OCI-LY7 (cell line): ENCODE measurements around the gene DLX2. TPM values are rescaled to one million over a fixed set of nuclear protein-coding genes. Genes with fewer than 3 reads are reported as not detected.
A peak's percentile ranks its signal among the peaks of the same experiment; 100 is the strongest.

Source experiments
- BruUV-seq: library from RNA; stranded (reverse); fragments of 400-500 nt; replicated peaks from 2 replicates; lab custom pipeline; 2021; lab: Mats Ljungman, UMichigan
- CTCF ChIA-PET: fragments of 300-600 bp; sonication (Branson Sonifier 250); formaldehyde crosslinking; loops from one replicate; lab custom pipeline; 2022; ENCODE audit warnings: antibody characterized with exemption; ENCODE audit not compliant: unreplicated experiment; lab: Charles Lee
- POLR2A ChIA-PET: fragments of 300-600 bp; sonication (Branson Sonifier 250); formaldehyde crosslinking; loops from one replicate; lab custom pipeline; 2022; ENCODE audit warnings: antibody characterized with exemption; lab: Charles Lee
- DNase-seq: peaks from one replicate; pipeline ENCODE4 v3.0.0-alpha.2; 2015; ENCODE audit warnings: low spot score
- H2AFZ ChIP-seq: fragments of 200-600 bp; sonication (generic), shearing (Covaris generic); 2 replicates; pipeline ENCODE4 v1.6.1; 2014; ENCODE audit warnings: mild to moderate bottlenecking, antibody characterized with exemption, low read length, moderate library complexity
- H3K27ac ChIP-seq: fragments of 200-600 bp; sonication (generic); 2 replicates; pipeline ENCODE4 v1.5.1; 2014; ENCODE audit warnings: mixed run types, low read depth, mild to moderate bottlenecking, moderate library complexity, low read length, inconsistent platforms; ENCODE audit not compliant: poor library complexity, severe bottlenecking
- H3K36me3 ChIP-seq: fragments of 200-600 bp; sonication (generic); 2 replicates; pipeline ENCODE4 v1.6.1; 2014; ENCODE audit warnings: mild to moderate bottlenecking, antibody characterized with exemption, low read length, moderate library complexity, mixed read lengths; ENCODE audit not compliant: insufficient read depth
- H3K4me1 ChIP-seq: fragments of 200-600 bp; sonication (generic); 2 replicates; pipeline ENCODE4 v1.5.1; 2014; ENCODE audit warnings: mild to moderate bottlenecking, low read length; ENCODE audit not compliant: insufficient read depth, poor library complexity, severe bottlenecking
- H3K4me2 ChIP-seq: fragments of 200-600 bp; sonication (generic); 2 replicates; pipeline ENCODE4 v1.6.1; 2014; ENCODE audit warnings: mild to moderate bottlenecking, low read length
- H3K4me3 ChIP-seq: fragments of 200-600 bp; sonication (generic); 2 replicates; pipeline ENCODE4 v1.5.1; 2014; ENCODE audit warnings: mild to moderate bottlenecking, low read depth, low read length; ENCODE audit not compliant: poor library complexity, severe bottlenecking
- H3K79me2 ChIP-seq: fragments of 200-600 bp; sonication (generic); 2 replicates; pipeline ENCODE4 v1.6.1; 2016; ENCODE audit warnings: low read depth, mild to moderate bottlenecking, low read length, moderate library complexity, mixed read lengths; ENCODE audit not compliant: insufficient read depth
- H3K9me2 ChIP-seq: fragments of 200-600 bp; sonication (generic); 2 replicates; pipeline ENCODE4 v1.6.1; 2016; ENCODE audit warnings: mild to moderate bottlenecking, low read length, mixed read lengths; ENCODE audit not compliant: insufficient read depth
- H3K9me3 ChIP-seq: fragments of 200-600 bp; sonication (generic); 2 replicates; pipeline ENCODE4 v1.6.1; 2014; ENCODE audit warnings: mild to moderate bottlenecking, mixed run types, low read length, mixed read lengths
- H4K20me1 ChIP-seq: fragments of 200-600 bp; sonication (generic); 2 replicates; pipeline ENCODE4 v1.6.1; 2014; ENCODE audit warnings: mild to moderate bottlenecking, antibody characterized with exemption, low read length, moderate library complexity, mixed read lengths; ENCODE audit not compliant: insufficient read depth
- CTCF ChIP-seq: fragments of 200-600 bp; sonication (generic); conservative IDR thresholded peaks from 2 replicates; pipeline ENCODE4 v1.5.1; 2014; ENCODE audit warnings: mild to moderate bottlenecking, antibody characterized with exemption, low read length, moderate library complexity, mixed read lengths
- EZH2phosphoT487 ChIP-seq: fragments of 200-600 bp; sonication (generic); IDR thresholded peaks from 2 replicates; pipeline ENCODE4 v1.6.1; 2018; ENCODE audit warnings: low read depth, borderline replicate concordance, mild to moderate bottlenecking, mixed run types, antibody characterized with exemption, low read length, moderate library complexity, mixed read lengths
- intact Hi-C: fragments of 100-400 bp; cut with micrococcal nuclease; formaldehyde crosslinking; loops from one replicate; pipeline ENCODE4 v1.10.0; 2022; ENCODE audit not compliant: unreplicated experiment
- total RNA-seq, 2 experiments: library from RNA; depleted of rRNA in 1 of 2; stranded (reverse); fragments of >200 nt in 1 of 2; shearing (Covaris generic) in 1 of 2; gene quantifications; 2 replicates each; pipeline ENCODE4 v1.2.3, GENCODE V29; 2014 to 2022

Gene DLX2
- total RNA-seq, 2 experiments from 2014 or later, result 0.22 TPM; not detected in 1

GRCh38 chr2:172100080-172100934, 2.4 kb downstream of the DLX2 start:
- no TSS peak for BruUV-seq
- no peaks in the 10 kb centered on the region for H3K9me3 ChIP-seq
- ChIA-PET CTCF (no interaction called here), POLR2A (interaction anchor here (0.5 to 0.6 kb wide), 2 partner anchors 54 to 1089 kb away, joined by 3 to 4 read pairs; no protein-coding TSS in a partner anchor)
- H4K20me1 ChIP-seq, result no peaks in the 10 kb centered on the region
- no peak overlapping the region for H2AFZ ChIP-seq
- no peak for DNase-seq
- no peak for TF ChIP-seq EZH2phosphoT487
- no peak for TF ChIP-seq CTCF
- no peak overlapping the region for H3K4me3 ChIP-seq
- H3K4me1 ChIP-seq, result no peaks in the 10 kb centered on the region
- no peak overlapping the region for H3K27ac ChIP-seq
- no peaks in the 10 kb centered on the region for H3K79me2 ChIP-seq
- peak overlapping the region; percentile 42; the same call in 1 of the 2 replicates for H3K4me2 ChIP-seq
- H3K9me2 ChIP-seq, result no peaks in the 10 kb centered on the region
- H3K36me3 ChIP-seq, result no peaks in the 10 kb centered on the region
- intact Hi-C loops, result loop anchor here (10.0 kb wide), 1 partner anchor 96 kb away; no protein-coding TSS in a partner anchor

- intact Hi-C loops, result loop anchor here (10.0 kb wide), 1 partner anchor 95 kb away; no protein-coding TSS in a partner anchor
- Histone ChIP-seq H3K4me1 (peaks cover 4% of the 10 kb centered on the region), H3K4me3 (no peak overlapping the region), H3K27ac (no peak overlapping the region), H2AFZ (no peak overlapping the region), H3K9me2 (no peaks in the 10 kb centered on the region), H4K20me1 (no peaks in the 10 kb centered on the region), H3K9me3 (no peaks in the 10 kb centered on the region), H3K36me3 (no peaks in the 10 kb centered on the region), H3K4me2 (no peak overlapping the region; the same call in 1 of the 2 replicates), H3K79me2 (no peaks in the 10 kb centered on the region)
- DNase-seq, result no peak
- BruUV-seq, result no TSS peak
- ChIA-PET POLR2A (interaction anchor here (0.6 kb wide), 1 partner anchor 1090 kb away, joined by 3 read pairs; no protein-coding TSS in a partner anchor), CTCF (interaction anchor here (0.6 kb wide), 1 partner anchor 15 kb away, joined by 4 read pairs; the partner anchor contains the start of gene DLX1)
- no peak; the same call in 1 of the 2 replicates for TF ChIP-seq EZH2phosphoT487
- no peak for TF ChIP-seq CTCF
Observed at GRCh38 chr2:172099472-172100079, 3.1 kb downstream of the DLX2 start.
